LNCAP (cell line): ENCODE measurements around the gene KIF6.

Experiments used
- TF ChIP-seq, protein P1 (sequence below): fragments of 450-650 bp; IDR thresholded peaks from 2 replicates; pipeline ENCODE4 v1.5.1; 2017; ENCODE audit warnings: mild to moderate bottlenecking

The KIF6 gene

DNA sequence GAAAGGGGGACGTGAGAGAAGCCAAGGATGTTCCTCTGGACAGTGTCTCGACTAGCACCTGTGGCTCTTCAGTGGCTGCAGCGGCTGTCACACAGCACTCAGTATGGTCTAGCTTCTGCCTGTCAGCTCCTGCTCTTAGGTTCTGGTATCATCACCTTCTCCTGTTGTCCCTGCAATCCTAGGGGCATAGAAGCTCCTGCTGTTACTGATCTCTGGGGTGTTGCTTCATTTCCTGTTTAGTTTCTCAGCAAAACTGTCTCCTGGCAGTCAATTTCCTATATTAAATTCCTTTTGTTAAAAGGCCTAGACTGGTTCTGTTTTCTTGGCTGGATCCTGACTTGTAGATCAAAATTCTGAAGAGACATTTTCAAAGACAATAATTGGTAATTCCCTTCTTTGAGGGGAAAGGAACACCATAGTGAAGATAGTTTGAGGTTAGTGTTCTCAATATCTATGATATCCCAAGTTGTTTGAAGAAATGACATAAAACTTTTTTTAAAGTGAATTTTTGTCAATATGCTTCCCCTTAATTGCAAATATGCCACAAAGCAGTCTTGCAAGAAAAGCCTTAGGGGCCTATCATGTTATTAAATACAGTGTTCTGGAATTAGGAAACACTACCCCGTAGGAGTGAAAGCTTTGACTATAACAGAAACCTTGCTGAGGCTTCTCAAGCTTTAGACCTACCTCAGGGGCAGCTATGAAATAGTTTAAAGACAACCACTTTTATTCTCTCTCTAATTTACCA lies 148.5 kb downstream of the KIF6 start:
- TF ChIP-seq, protein P1, sequence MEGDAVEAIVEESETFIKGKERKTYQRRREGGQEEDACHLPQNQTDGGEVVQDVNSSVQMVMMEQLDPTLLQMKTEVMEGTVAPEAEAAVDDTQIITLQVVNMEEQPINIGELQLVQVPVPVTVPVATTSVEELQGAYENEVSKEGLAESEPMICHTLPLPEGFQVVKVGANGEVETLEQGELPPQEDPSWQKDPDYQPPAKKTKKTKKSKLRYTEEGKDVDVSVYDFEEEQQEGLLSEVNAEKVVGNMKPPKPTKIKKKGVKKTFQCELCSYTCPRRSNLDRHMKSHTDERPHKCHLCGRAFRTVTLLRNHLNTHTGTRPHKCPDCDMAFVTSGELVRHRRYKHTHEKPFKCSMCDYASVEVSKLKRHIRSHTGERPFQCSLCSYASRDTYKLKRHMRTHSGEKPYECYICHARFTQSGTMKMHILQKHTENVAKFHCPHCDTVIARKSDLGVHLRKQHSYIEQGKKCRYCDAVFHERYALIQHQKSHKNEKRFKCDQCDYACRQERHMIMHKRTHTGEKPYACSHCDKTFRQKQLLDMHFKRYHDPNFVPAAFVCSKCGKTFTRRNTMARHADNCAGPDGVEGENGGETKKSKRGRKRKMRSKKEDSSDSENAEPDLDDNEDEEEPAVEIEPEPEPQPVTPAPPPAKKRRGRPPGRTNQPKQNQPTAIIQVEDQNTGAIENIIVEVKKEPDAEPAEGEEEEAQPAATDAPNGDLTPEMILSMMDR = no peak

DNA sequence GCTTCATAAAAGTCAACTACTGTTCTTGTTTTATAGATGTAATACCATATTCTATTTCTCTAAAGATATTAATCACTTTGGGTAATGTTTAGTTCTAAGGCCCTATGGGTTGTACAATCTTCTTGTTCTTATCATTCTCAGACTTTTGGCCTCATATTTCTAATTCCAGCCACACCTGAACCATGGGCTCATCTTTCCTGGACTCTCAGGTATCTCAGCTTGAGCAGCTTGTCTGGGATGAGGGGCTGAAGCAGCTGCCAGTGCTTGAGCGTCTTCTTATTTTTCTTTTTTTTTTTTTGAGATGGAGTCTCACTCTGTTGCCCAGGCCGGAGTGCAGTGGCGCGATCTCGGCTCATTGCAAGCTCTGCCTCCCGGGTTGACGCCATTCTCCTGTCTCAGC lies 150.2 kb downstream of the KIF6 start:
- TF ChIP-seq, protein P1 = no peak

DNA sequence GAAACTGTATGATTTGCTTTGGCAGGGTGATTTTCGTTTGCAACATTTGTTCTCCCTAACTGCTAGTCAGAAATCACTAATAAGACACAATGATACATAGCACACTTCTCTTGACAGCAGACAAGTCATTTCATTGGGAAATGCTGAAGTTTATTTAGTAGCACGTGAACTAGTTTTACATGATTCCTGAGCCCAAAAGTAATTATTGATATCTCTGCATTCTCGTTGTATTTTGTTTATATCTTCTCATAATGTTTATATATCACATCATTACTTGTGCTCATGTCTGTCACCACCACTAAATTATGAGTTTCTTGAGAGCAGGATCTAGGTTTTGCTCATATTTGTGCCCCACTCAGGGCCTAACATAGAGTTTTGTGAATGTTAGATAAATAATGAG lies 151.7 kb downstream of the KIF6 start:
- TF ChIP-seq, protein P1 = no peak

DNA sequence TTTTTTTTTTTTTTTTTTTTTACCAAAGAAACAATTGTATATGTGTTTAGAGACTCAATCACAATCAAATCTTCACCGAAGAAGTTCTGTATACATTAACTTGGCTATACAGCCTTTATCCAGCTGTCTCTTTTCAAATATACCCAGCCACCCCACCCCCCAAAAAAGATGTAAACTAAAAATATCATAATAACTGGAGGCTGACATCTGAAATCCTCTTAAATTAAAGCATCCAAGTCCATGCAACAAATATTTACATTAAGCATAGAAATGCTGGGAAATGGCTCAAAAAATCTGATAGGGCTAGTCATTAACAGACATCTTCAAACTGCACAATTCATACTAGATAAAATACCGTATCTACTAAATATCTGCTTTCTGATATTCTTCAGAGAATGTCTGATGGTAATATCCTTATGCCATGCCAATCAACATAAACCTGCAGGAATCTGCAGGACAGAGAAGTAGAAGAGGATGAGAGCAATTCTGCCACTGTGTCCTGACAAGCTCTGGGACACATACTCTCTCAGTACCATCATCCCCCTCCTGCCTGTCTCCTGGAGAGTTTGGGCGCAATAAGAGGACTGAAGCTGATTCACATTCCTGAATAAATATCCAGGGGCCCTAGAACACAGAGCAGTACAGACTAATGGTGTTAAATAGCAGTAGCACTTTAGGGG lies 152.4 kb downstream of the KIF6 start:
- TF ChIP-seq, protein P1 = no peak

DNA sequence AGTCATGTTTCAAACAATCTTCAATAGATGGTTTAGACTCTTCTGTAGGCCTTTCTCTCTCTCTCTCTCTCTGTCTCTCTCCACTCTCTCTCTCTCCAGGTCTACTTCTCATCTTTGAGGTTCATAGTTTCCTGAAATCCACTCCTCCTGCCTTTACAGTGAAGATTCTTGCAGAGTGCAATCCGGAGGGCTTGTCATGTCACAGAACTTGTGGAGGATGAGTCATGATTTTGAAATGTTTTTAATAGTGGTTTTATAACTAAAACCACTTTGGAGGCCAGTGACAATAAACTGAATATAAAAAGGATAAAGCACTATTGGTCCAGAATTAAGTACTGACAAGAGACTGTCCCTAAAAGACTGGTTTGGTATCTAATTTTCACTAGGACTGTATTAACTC lies 156.3 kb downstream of the KIF6 start:
- TF ChIP-seq, protein P1 = no peak

DNA sequence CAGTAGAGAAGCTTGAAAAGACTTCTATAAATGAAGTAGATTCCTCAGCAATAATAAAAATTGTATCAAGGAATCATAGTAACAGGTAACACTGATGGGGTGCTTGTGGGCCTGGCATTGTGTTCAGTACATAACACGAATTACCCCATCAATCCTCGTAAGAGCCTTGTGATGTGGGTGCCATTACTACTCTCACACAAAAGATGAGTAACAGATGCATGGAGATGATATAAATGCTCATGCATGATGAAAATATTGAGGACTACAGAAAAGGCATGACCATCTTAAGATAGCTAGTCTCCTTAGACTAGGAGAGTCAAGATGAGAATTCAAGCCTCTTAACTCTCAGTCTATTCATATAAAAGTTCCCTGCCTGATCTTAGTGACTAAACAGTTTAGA lies 158.1 kb downstream of the KIF6 start:
- TF ChIP-seq, protein P1 = no peak

DNA sequence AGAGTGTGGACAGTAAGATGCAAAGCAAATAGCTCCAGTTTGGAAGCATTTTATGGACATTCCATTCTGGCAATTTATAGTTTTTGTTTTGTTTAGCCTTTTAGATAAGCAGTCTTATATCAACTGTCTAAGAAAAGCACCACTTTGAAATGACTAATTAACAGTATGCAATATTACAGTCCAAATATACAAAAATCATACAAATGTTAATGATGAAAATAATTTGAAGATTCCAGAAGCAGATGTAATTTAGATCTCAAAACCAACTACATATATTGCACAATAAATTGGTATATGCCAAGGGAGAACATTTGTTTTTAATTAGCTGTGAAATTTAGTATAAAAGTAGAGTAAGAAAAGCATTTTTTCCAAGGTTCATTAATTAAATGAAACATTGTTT lies 158.8 kb downstream of the KIF6 start:
- TF ChIP-seq, protein P1 = no peak
